ENCODE results near the gene SEC62.

The SEC62 gene

GRCh38 chr3:169940470-169941181 lies 26.0 kb upstream of the SEC62 start:
- TF ChIP-seq POLR2AphosphoS5 (IDR thresholded peaks at IDR 0.05; ENCODE audit: borderline replicate concordance, low read depth, low read length) (no peak), EZH2 (IDR thresholded peaks at IDR 0.05) (no peak), FOXP2 (optimal IDR thresholded peaks at IDR 0.05; ENCODE audit: control extremely low read depth, extremely low read length, insufficient read depth) (no peak)
- H3K36me3 ChIP-seq (ENCODE audit: insufficient read depth, low read length) = no peaks in the 10 kb centered on the region
- DNase-seq (ENCODE audit: low read depth, low spot score) = no peak
- H3K27ac ChIP-seq = no peak overlapping the region
- no peaks in the 10 kb centered on the region for H3K9me3 ChIP-seq (ENCODE audit: low read depth, low read length)
- no peak overlapping the region for H3K4me3 ChIP-seq
- H3K9ac ChIP-seq (ENCODE audit: insufficient read length) = no peak overlapping the region

GRCh38 chr3:169945313-169945712 lies 21.3 kb upstream of the SEC62 start:
- H3K9ac ChIP-seq (ENCODE audit: insufficient read length) = no peak overlapping the region
- no peak overlapping the region for H3K27ac ChIP-seq
- DNase-seq (ENCODE audit: low read depth, low spot score) = no peak
- H3K36me3 ChIP-seq (ENCODE audit: insufficient read depth, low read length) = no peaks in the 10 kb centered on the region
- TF ChIP-seq EZH2 (IDR thresholded peaks at IDR 0.05) = no peak
- no peak for TF ChIP-seq FOXP2 (optimal IDR thresholded peaks at IDR 0.05; ENCODE audit: control extremely low read depth, extremely low read length, insufficient read depth)
- no peak for TF ChIP-seq POLR2AphosphoS5 (IDR thresholded peaks at IDR 0.05; ENCODE audit: borderline replicate concordance, low read depth, low read length)
- H3K4me3 ChIP-seq = no peak overlapping the region
- no peaks in the 10 kb centered on the region for H3K9me3 ChIP-seq (ENCODE audit: low read depth, low read length)

GRCh38 chr3:169946336-169946735 lies 20.3 kb upstream of the SEC62 start:
- Histone ChIP-seq H3K27ac (no peak overlapping the region), H3K9ac (ENCODE audit: insufficient read length) (no peak overlapping the region), H3K36me3 (ENCODE audit: insufficient read depth, low read length) (no peaks in the 10 kb centered on the region), H3K9me3 (ENCODE audit: low read depth, low read length) (no peaks in the 10 kb centered on the region), H3K4me3 (no peak overlapping the region)
- no peak for DNase-seq (ENCODE audit: low read depth, low spot score)
- TF ChIP-seq POLR2AphosphoS5 (IDR thresholded peaks at IDR 0.05; ENCODE audit: borderline replicate concordance, low read depth, low read length) (no peak), FOXP2 (optimal IDR thresholded peaks at IDR 0.05; ENCODE audit: control extremely low read depth, extremely low read length, insufficient read depth) (no peak), EZH2 (IDR thresholded peaks at IDR 0.05) (no peak)

GRCh38 chr3:169948559-169949448 lies 17.8 kb upstream of the SEC62 start:
- Histone ChIP-seq H3K4me3 (no peak overlapping the region), H3K36me3 (ENCODE audit: insufficient read depth, low read length) (no peaks in the 10 kb centered on the region), H3K27ac (no peak overlapping the region), H3K9ac (ENCODE audit: insufficient read length) (no peak overlapping the region), H3K9me3 (ENCODE audit: low read depth, low read length) (no peaks in the 10 kb centered on the region)
- no peak for DNase-seq (ENCODE audit: low read depth, low spot score)
- TF ChIP-seq POLR2AphosphoS5 (IDR thresholded peaks at IDR 0.05; ENCODE audit: borderline replicate concordance, low read depth, low read length) (no peak), FOXP2 (optimal IDR thresholded peaks at IDR 0.05; ENCODE audit: control extremely low read depth, extremely low read length, insufficient read depth) (no peak), EZH2 (IDR thresholded peaks at IDR 0.05) (no peak)

GRCh38 chr3:169952045-169952444 lies 14.6 kb upstream of the SEC62 start:
- no peak for DNase-seq (ENCODE audit: low read depth, low spot score)
- H3K27ac ChIP-seq = no peak overlapping the region

GRCh38 chr3:169953462-169954141 lies 13.0 kb upstream of the SEC62 start:
- Histone ChIP-seq H3K9me3 (ENCODE audit: low read depth, low read length) (no peaks in the 10 kb centered on the region), H3K27ac (no peak overlapping the region), H3K9ac (ENCODE audit: insufficient read length) (no peak overlapping the region), H3K4me3 (no peak overlapping the region), H3K36me3 (ENCODE audit: insufficient read depth, low read length) (no peaks in the 10 kb centered on the region)
- TF ChIP-seq EZH2 (IDR thresholded peaks at IDR 0.05) (no peak), FOXP2 (optimal IDR thresholded peaks at IDR 0.05; ENCODE audit: control extremely low read depth, extremely low read length, insufficient read depth) (no peak), POLR2AphosphoS5 (IDR thresholded peaks at IDR 0.05; ENCODE audit: borderline replicate concordance, low read depth, low read length) (no peak)
- no peak for DNase-seq (ENCODE audit: low read depth, low spot score)

More at GRCh38 chr3:169952045-169952444, 14.6 kb upstream of the SEC62 start:
- TF ChIP-seq EZH2 (IDR thresholded peaks at IDR 0.05) (no peak), FOXP2 (optimal IDR thresholded peaks at IDR 0.05; ENCODE audit: control extremely low read depth, extremely low read length, insufficient read depth) (no peak), POLR2AphosphoS5 (IDR thresholded peaks at IDR 0.05; ENCODE audit: borderline replicate concordance, low read depth, low read length) (no peak)
- Histone ChIP-seq H3K4me3 (no peak overlapping the region), H3K36me3 (ENCODE audit: insufficient read depth, low read length) (no peaks in the 10 kb centered on the region), H3K9ac (ENCODE audit: insufficient read length) (no peak overlapping the region), H3K9me3 (ENCODE audit: low read depth, low read length) (no peaks in the 10 kb centered on the region)

GRCh38 chr3:169954142-169954756 lies 12.4 kb upstream of the SEC62 start:
- Histone ChIP-seq H3K36me3 (ENCODE audit: insufficient read depth, low read length) (no peaks in the 10 kb centered on the region), H3K9ac (ENCODE audit: insufficient read length) (no peak overlapping the region), H3K4me3 (no peak overlapping the region), H3K27ac (no peak overlapping the region), H3K9me3 (ENCODE audit: low read depth, low read length) (no peaks in the 10 kb centered on the region)
- DNase-seq (ENCODE audit: low read depth, low spot score) = no peak
- no peak for TF ChIP-seq EZH2 (IDR thresholded peaks at IDR 0.05)
- no peak for TF ChIP-seq FOXP2 (optimal IDR thresholded peaks at IDR 0.05; ENCODE audit: control extremely low read depth, extremely low read length, insufficient read depth)
- TF ChIP-seq POLR2AphosphoS5 (IDR thresholded peaks at IDR 0.05; ENCODE audit: borderline replicate concordance, low read depth, low read length) = no peak
